HepG2 (cell line): ENCODE measurements around the gene DCUN1D3. TPM values are rescaled to one million over a fixed set of nuclear protein-coding genes. Genes with fewer than 3 reads are reported as not detected.

ENCODE experiments used
- CEBPB ChIP-seq: IDR thresholded peaks from 2 replicates; pipeline ENCODE4 v1.6.1; 2011; ENCODE audit warnings: low read depth, low read length, improper control_type of control experiment, borderline replicate concordance
- EP300 ChIP-seq, 3 experiments: sonication (generic) in 1 of 3; formaldehyde crosslinking in 1 of 3; IDR thresholded peaks; 2 replicates each; pipeline versions ENCODE4 v1.5.1 to v1.6.1; 2011 to 2020; ENCODE audit warnings: low read depth in 2 of 3, low read length in 2 of 3, borderline replicate concordance in 1 of 3, improper control_type of control experiment in 1 of 3, mild to moderate bottlenecking in 1 of 3, missing genetic modification reagents in 1 of 3, moderate library complexity in 1 of 3
- FOXA3 ChIP-seq: IDR thresholded peaks from 2 replicates; pipeline ENCODE4 v1.6.1; 2016; ENCODE audit warnings: missing genetic modification reagents, missing compliant biosample characterization
- MED1 ChIP-seq: sonication (generic); formaldehyde crosslinking; IDR thresholded peaks from 2 replicates; pipeline ENCODE4 v1.4.0; 2020; ENCODE audit warnings: missing genetic modification reagents
- ZNF264 ChIP-seq: sonication (generic); formaldehyde crosslinking; IDR thresholded peaks from 2 replicates; pipeline ENCODE4 v1.4.0; 2020; ENCODE audit warnings: missing genetic modification reagents
- ZNF343 ChIP-seq: sonication (generic); formaldehyde crosslinking; IDR thresholded peaks from 2 replicates; pipeline ENCODE4 v1.4.0; 2020; ENCODE audit warnings: mild to moderate bottlenecking, missing genetic modification reagents
- ZNF558 ChIP-seq: sonication (generic); formaldehyde crosslinking; IDR thresholded peaks from 2 replicates; pipeline ENCODE4 v1.9.0; 2022; ENCODE audit warnings: mild to moderate bottlenecking, missing genetic modification reagents, borderline replicate concordance
- polyA plus RNA-seq, 8 experiments: library from polyadenylated mRNA; depleted of rRNA in 3 of 8; stranded (reverse) in 7 of 8; unstranded in 1 of 8; fragments of >200 nt; fragmentation: Illumina TruSeq in 4 of 8; extraction: Trizol in 4 of 8; gene quantifications; 2 replicates each; pipeline versions ENCODE4 v1.2.1 to v1.2.3, GENCODE V29; 2011 to 2016; ENCODE audit warnings: low read depth in 4 of 8, missing spikeins in 1 of 8, mixed read lengths in 1 of 8; ENCODE audit not compliant: insufficient read depth in 1 of 8
- total RNA-seq, 5 experiments: library from RNA; depleted of rRNA; stranded (reverse); fragments of >200 nt; fragmentation: Illumina TruSeq; extraction: Trizol; gene quantifications; 2 replicates each; pipeline ENCODE4 v1.2.3, GENCODE V29; 2016; ENCODE audit warnings: low read depth in 1 of 5
- TF ChIP-seq, protein P1 (sequence below): sonication (generic); formaldehyde crosslinking; IDR thresholded peaks from 2 replicates; pipeline ENCODE4 v1.8.0; 2022; ENCODE audit warnings: missing genetic modification reagents, mild to moderate bottlenecking, borderline replicate concordance
- TF ChIP-seq, protein P2 (sequence below): sonication (generic); formaldehyde crosslinking; IDR thresholded peaks from 2 replicates; pipeline ENCODE4 v1.4.0; 2020; ENCODE audit warnings: missing genetic modification reagents
- TF ChIP-seq, protein P3 (sequence below): sonication (generic); formaldehyde crosslinking; IDR thresholded peaks from 2 replicates; pipeline ENCODE4 v1.4.0; 2020; ENCODE audit warnings: missing genetic modification reagents

DCUN1D3 gene
- total and polyA plus RNA-seq, 2 of the 13 experiments (the other 11 are each of a cell fraction or from before 2014, with no cell fraction given) = 5.0 to 19.3 TPM

DNA sequence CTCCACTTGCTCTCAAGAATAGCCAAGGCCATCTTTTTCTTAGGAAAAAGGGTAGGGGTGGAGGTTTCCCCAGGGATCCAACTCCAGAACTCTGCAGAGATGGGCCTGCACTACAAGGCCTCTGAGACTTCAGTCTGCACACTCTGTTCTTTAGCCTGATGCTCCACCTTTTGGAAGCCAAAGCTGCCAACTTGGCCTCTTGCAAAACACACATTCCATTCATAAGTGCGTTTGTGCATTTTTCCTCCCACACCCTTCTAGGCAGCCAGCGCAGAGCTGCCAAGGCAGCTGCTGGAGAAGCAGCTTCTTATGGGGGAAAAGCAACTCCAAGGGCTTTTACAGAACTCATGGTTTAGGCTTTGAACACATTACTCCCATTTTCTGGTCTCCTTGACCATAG, 48.6 kb downstream of the DCUN1D3 start (continued):
- 0 out of 2 replicates have a peak, but pooled peaks have one; percentile 30 for TF ChIP-seq ZNF264 (CRISPR knock-in tag)
- TF ChIP-seq, protein P1, sequence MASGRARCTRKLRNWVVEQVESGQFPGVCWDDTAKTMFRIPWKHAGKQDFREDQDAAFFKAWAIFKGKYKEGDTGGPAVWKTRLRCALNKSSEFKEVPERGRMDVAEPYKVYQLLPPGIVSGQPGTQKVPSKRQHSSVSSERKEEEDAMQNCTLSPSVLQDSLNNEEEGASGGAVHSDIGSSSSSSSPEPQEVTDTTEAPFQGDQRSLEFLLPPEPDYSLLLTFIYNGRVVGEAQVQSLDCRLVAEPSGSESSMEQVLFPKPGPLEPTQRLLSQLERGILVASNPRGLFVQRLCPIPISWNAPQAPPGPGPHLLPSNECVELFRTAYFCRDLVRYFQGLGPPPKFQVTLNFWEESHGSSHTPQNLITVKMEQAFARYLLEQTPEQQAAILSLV (CRISPR knock-in tag) = no peak
- TF ChIP-seq MED1 (CRISPR knock-in tag) = 0 out of 2 replicates have a peak, but pooled peaks have one; percentile 22
- TF ChIP-seq, protein P2, sequence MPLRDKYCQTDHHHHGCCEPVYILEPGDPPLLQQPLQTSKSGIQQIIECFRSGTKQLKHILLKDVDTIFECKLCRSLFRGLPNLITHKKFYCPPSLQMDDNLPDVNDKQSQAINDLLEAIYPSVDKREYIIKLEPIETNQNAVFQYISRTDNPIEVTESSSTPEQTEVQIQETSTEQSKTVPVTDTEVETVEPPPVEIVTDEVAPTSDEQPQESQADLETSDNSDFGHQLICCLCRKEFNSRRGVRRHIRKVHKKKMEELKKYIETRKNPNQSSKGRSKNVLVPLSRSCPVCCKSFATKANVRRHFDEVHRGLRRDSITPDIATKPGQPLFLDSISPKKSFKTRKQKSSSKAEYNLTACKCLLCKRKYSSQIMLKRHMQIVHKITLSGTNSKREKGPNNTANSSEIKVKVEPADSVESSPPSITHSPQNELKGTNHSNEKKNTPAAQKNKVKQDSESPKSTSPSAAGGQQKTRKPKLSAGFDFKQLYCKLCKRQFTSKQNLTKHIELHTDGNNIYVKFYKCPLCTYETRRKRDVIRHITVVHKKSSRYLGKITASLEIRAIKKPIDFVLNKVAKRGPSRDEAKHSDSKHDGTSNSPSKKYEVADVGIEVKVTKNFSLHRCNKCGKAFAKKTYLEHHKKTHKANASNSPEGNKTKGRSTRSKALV (CRISPR knock-in tag) = no peak
- TF ChIP-seq ZNF558 = no peak
- TF ChIP-seq FOXA3 (CRISPR knock-in tag) = 0 out of 2 replicates have a peak, but pooled peaks have one; percentile 8
- TF ChIP-seq, protein P3, sequence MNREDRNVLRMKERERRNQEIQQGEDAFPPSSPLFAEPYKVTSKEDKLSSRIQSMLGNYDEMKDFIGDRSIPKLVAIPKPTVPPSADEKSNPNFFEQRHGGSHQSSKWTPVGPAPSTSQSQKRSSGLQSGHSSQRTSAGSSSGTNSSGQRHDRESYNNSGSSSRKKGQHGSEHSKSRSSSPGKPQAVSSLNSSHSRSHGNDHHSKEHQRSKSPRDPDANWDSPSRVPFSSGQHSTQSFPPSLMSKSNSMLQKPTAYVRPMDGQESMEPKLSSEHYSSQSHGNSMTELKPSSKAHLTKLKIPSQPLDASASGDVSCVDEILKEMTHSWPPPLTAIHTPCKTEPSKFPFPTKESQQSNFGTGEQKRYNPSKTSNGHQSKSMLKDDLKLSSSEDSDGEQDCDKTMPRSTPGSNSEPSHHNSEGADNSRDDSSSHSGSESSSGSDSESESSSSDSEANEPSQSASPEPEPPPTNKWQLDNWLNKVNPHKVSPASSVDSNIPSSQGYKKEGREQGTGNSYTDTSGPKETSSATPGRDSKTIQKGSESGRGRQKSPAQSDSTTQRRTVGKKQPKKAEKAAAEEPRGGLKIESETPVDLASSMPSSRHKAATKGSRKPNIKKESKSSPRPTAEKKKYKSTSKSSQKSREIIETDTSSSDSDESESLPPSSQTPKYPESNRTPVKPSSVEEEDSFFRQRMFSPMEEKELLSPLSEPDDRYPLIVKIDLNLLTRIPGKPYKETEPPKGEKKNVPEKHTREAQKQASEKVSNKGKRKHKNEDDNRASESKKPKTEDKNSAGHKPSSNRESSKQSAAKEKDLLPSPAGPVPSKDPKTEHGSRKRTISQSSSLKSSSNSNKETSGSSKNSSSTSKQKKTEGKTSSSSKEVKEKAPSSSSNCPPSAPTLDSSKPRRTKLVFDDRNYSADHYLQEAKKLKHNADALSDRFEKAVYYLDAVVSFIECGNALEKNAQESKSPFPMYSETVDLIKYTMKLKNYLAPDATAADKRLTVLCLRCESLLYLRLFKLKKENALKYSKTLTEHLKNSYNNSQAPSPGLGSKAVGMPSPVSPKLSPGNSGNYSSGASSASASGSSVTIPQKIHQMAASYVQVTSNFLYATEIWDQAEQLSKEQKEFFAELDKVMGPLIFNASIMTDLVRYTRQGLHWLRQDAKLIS (CRISPR knock-in tag) = no peak
- peak in 1 of 2 experiments; percentile 17; a peak in 1 of 4 replicates for TF ChIP-seq EP300 (IDR thresholded peaks at IDR 0.05; ENCODE audit: low read depth in 2 of 2, low read length in 2 of 2)
- no peak for TF ChIP-seq EP300 (CRISPR knock-in tag; IDR thresholded peaks at IDR 0.05; ENCODE audit: borderline replicate concordance)
- no peak for TF ChIP-seq ZNF343 (CRISPR knock-in tag)
- TF ChIP-seq CEBPB = peak; percentile 68; the same call in 1 of the 2 replicates
- TF ChIP-seq, all 625 proteins: peak for 22
